Lower lobe of right lung (tissue), 2 donors: ENCODE measurements around the gene FSTL4. TPM values are rescaled to one million over a fixed set of nuclear protein-coding genes. Genes with fewer than 3 reads are reported as not detected.

Source experiments
- ATAC-seq, 2 donors: fragments of 200-7000 bp; cut with Tn5 transposase; one replicate each; pipeline ENCODE4 v1.9.1; 2020 to 2022; ENCODE audit warnings: mild to moderate bottlenecking in 2 of 2, moderate library complexity in 2 of 2
- DNase-seq: peaks from one replicate; pipeline ENCODE4 v3.0.0-alpha.2; 2020
- H3K27ac ChIP-seq: fragments of 200-600 bp; one replicate; pipeline ENCODE4 v1.8.0; 2022
- H3K27me3 ChIP-seq: fragments of 200-600 bp; one replicate; pipeline ENCODE4 v1.8.0; 2022; ENCODE audit warnings: low read depth
- H3K36me3 ChIP-seq: fragments of 200-600 bp; one replicate; pipeline ENCODE4 v1.8.0; 2022; ENCODE audit warnings: mild to moderate bottlenecking
- H3K4me1 ChIP-seq: fragments of 200-600 bp; one replicate; pipeline ENCODE4 v1.8.0; 2022
- H3K4me3 ChIP-seq: fragments of 200-600 bp; one replicate; pipeline ENCODE4 v1.8.0; 2022; ENCODE audit warnings: mild to moderate bottlenecking
- H3K9me3 ChIP-seq: fragments of 200-600 bp; one replicate; pipeline ENCODE4 v1.8.0; 2022
- intact Hi-C: fragments of 100-400 bp; cut with DNase I; formaldehyde crosslinking; loops from one replicate; pipeline ENCODE4 v1.11.0; 2022
- total RNA-seq: library from RNA; stranded (reverse); fragmentation: NEBNext Ultra II Directional; extraction: Animal tissue kit (Norgen Biotek cat#: 25700); gene quantifications from one replicate; pipeline ENCODE4 v1.2.1, GENCODE V29; 2021
- TF ChIP-seq, protein P1 (sequence below): fragments of 200-600 bp; IDR thresholded peaks from one replicate; pipeline ENCODE4 v1.8.0; 2022; ENCODE audit warnings: antibody characterized with exemption, mild to moderate bottlenecking
- donor health status: DM: no; HTN: yes; CAD: no; lungs with severe emphysema.

FSTL4 gene
- total RNA-seq, 1 donor from 2014 or later, result 1.9 TPM

DNA sequence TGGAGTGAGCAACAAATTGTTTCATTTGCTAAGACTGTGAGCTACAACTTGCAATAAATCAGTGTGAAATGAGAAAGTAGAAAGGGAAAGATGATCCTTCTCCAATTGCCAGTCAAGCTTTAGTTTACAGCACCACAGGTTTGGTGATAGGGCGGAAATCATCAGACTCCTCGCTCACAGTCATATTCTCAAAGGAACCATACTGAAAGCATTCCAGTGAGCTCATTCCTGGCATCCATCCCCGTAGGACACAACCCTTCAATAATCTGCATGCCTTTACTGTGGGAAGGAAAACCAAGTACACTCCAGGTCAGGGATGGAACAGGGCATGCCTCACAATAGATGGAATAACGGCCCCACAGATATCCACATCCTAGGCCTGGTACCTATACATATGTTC is 80.7 kb downstream of the FSTL4 start:
- no peaks in the 10 kb centered on the region for H3K4me1 ChIP-seq
- H3K27me3 ChIP-seq, result no peaks in the 10 kb centered on the region
- no peaks in the 10 kb centered on the region for H3K9me3 ChIP-seq
- intact Hi-C loops, result no loop called here
- no peak for DNase-seq
- H3K27ac ChIP-seq, result no peak overlapping the region
- TF ChIP-seq, protein P1, sequence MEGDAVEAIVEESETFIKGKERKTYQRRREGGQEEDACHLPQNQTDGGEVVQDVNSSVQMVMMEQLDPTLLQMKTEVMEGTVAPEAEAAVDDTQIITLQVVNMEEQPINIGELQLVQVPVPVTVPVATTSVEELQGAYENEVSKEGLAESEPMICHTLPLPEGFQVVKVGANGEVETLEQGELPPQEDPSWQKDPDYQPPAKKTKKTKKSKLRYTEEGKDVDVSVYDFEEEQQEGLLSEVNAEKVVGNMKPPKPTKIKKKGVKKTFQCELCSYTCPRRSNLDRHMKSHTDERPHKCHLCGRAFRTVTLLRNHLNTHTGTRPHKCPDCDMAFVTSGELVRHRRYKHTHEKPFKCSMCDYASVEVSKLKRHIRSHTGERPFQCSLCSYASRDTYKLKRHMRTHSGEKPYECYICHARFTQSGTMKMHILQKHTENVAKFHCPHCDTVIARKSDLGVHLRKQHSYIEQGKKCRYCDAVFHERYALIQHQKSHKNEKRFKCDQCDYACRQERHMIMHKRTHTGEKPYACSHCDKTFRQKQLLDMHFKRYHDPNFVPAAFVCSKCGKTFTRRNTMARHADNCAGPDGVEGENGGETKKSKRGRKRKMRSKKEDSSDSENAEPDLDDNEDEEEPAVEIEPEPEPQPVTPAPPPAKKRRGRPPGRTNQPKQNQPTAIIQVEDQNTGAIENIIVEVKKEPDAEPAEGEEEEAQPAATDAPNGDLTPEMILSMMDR, result no peak
- H3K36me3 ChIP-seq, result no peaks in the 10 kb centered on the region
- ATAC-seq, result peak in 1 of 2 donors; percentile 59
- no peak overlapping the region for H3K4me3 ChIP-seq

DNA sequence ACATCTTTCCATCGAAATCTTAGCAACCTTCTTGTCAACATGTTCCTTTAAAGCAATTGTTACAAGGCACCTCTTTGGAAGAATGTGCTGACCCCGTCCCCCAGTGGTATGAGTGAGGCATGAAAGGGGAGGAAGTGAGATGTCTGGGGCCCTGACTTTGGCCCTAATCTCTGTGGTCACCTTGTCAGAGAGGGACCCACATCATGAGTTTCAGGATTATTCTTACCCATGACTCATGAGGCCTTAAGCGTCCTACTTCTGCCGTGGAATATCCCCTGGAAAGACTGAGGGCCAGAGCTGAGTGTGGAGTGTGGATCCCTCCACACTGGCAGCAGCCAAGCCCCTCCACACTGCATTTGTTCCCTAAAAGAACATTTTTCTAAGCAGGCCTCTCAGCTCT is 81.2 kb downstream of the FSTL4 start:
- Histone ChIP-seq H3K4me3 (no peak overlapping the region), H3K36me3 (no peaks in the 10 kb centered on the region), H3K4me1 (no peaks in the 10 kb centered on the region), H3K27me3 (no peaks in the 10 kb centered on the region), H3K9me3 (no peaks in the 10 kb centered on the region), H3K27ac (no peak overlapping the region)
- ATAC-seq (no peak), DNase-seq (no peak)
- intact Hi-C loops, result no loop called here
- TF ChIP-seq, protein P1, result no peak

DNA sequence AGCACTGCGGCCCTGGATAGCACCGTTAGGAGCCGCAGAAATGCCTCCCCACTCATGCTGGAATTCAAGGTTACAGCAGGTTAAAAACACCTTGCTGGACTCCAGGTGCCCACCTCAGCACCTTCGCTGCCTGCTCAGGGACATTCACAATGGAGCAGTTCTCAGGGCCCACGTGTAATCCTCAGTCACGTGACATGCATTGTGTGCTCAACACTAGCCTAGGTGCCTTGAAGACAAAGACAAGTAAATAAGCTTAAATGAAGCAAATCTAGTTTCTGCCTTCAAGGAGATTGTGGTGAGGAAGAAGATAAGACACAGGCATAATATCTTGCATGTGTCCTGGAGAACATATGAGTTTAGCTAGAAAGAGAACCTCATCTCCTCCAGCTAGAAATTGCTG is 82.1 kb downstream of the FSTL4 start:
- no peaks in the 10 kb centered on the region for H3K27me3 ChIP-seq
- DNase-seq, result no peak
- H3K36me3 ChIP-seq, result no peaks in the 10 kb centered on the region
- TF ChIP-seq, protein P1, result no peak
- no peak overlapping the region for H3K27ac ChIP-seq
- H3K9me3 ChIP-seq, result no peaks in the 10 kb centered on the region
- no peaks in the 10 kb centered on the region for H3K4me1 ChIP-seq
- no peak for ATAC-seq
- intact Hi-C loops, result no loop called here
- H3K4me3 ChIP-seq, result no peak overlapping the region

DNA sequence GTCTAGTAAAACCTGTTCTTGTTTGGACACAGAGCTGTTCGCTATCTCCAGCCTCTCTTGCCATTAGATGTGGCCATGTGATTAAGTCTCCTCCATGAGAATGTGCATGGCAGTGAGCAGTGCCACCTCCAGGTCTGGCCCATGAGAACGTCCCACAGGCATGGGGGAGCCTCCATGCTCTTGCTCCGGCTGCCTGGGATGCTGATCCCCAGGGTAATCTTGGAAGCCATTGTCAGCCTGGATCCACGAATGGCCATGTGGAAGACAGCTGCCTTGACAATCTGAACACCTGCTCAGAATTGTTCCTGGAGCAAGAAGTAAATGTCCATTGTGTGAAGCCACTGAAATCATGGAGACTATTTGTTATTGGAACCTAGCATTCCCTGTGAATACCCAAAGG is 83.5 kb downstream of the FSTL4 start:
- TF ChIP-seq, protein P1, result no peak
- Histone ChIP-seq H3K4me3 (no peak overlapping the region), H3K36me3 (no peaks in the 10 kb centered on the region), H3K27ac (no peak overlapping the region), H3K27me3 (no peaks in the 10 kb centered on the region), H3K4me1 (no peaks in the 10 kb centered on the region), H3K9me3 (no peaks in the 10 kb centered on the region)
- intact Hi-C loops, result no loop called here
- ATAC-seq (no peak), DNase-seq (no peak)

DNA sequence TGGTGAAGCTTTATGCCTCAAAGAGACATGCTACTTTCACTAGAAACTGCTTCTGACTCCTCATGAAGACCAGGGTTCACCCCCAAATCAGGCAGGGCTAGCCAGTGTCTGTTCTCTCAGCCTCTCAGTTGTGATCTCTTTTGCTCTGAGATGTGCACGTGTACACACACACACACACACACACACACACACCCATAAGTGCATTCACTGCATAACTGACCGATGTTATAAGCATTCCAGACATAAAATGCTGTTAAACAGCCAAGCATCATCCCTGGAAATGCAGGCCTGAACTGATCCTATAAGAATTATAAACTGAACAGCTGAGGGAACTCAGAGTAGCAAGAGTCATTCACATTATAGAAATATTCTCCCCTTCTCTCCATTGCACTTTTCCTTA is 85.0 kb downstream of the FSTL4 start:
- no peaks in the 10 kb centered on the region for H3K4me1 ChIP-seq
- H3K36me3 ChIP-seq, result no peaks in the 10 kb centered on the region
- no peaks in the 10 kb centered on the region for H3K27me3 ChIP-seq
- peak in 1 of 2 donors; percentile 62 for ATAC-seq
- no peak for DNase-seq
- TF ChIP-seq, protein P1, result no peak
- no peaks in the 10 kb centered on the region for H3K9me3 ChIP-seq
- H3K27ac ChIP-seq, result no peak overlapping the region
- H3K4me3 ChIP-seq, result no peak overlapping the region
- intact Hi-C loops, result no loop called here

DNA sequence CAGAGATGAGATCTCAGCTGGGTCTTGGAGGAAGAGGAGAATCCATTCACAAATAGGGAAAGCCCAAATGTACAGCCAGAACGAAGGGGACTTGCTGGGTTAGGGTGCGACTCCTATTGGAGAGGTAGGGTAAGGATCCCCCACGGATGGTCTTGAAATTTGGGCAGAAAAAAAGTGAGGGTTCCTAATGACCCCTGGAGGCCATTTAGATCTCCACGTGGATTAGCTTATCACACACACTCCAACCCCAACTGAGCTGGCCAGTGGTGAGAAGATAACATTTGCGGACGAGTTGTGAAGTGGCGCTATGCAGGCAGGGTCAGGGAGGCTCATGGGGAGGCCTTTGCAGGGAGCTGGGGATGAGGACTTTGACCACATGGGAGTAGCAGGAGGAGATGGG is 86.0 kb downstream of the FSTL4 start:
- intact Hi-C loops, result no loop called here
- H3K9me3 ChIP-seq, result no peaks in the 10 kb centered on the region
- ATAC-seq (no peak), DNase-seq (no peak)
- no peaks in the 10 kb centered on the region for H3K36me3 ChIP-seq
- H3K4me1 ChIP-seq, result no peaks in the 10 kb centered on the region
- no peak overlapping the region for H3K4me3 ChIP-seq
- TF ChIP-seq, protein P1, result no peak
- no peak overlapping the region for H3K27ac ChIP-seq
- no peaks in the 10 kb centered on the region for H3K27me3 ChIP-seq
